Neural cell (in vitro differentiated cells): ENCODE measurements around the gene ENDOD1. TPM values are rescaled to one million over a fixed set of nuclear protein-coding genes. Genes with fewer than 3 reads are reported as not detected.
"Not testable (repeated sequence)": the region's sequence is repeated elsewhere in the genome, so short reads cannot be mapped to it uniquely, and the experiment has no call there.

Experiments
- H2AFZ ChIP-seq: fragments of 200-600, 300-800 bp; sonication (generic), shearing (Covaris generic); 2 replicates; pipeline ENCODE4 v1.6.0; 2014; ENCODE audit warnings: low read depth, mild to moderate bottlenecking, antibody characterized with exemption, low read length, moderate library complexity
- H3F3A ChIP-seq: fragments of 200-600 bp; shearing (Covaris generic); 2 replicates; pipeline ENCODE4 v1.6.1; 2016; ENCODE audit warnings: mild to moderate bottlenecking, moderate library complexity, mixed read lengths, antibody characterized with exemption, low read length; ENCODE audit not compliant: insufficient read depth, poor library complexity, severe bottlenecking
- H3K27ac ChIP-seq: fragments of 200-600, 300-800 bp; sonication (generic), shearing (Covaris generic); 2 replicates; pipeline ENCODE4 v1.5.1; 2014; ENCODE audit warnings: mild to moderate bottlenecking, low read length, moderate library complexity
- H3K27me3 ChIP-seq: fragments of 300-800, 200-600 bp; sonication (generic), shearing (Covaris generic); 2 replicates; pipeline ENCODE4 v1.6.0; 2014; ENCODE audit warnings: mild to moderate bottlenecking, low read depth, low read length, moderate library complexity; ENCODE audit not compliant: insufficient read depth
- H3K36me3 ChIP-seq: fragments of 300-800, 200-600 bp; sonication (generic), shearing (Covaris generic); 2 replicates; pipeline ENCODE4 v1.5.1; 2014; ENCODE audit warnings: mild to moderate bottlenecking, antibody characterized with exemption, low read length, moderate library complexity; ENCODE audit not compliant: insufficient read depth
- H3K4me2 ChIP-seq: fragments of 300-800, 200-600 bp; sonication (generic), shearing (Covaris generic); 2 replicates; pipeline ENCODE4 v1.6.0; 2014; ENCODE audit warnings: mild to moderate bottlenecking, low read length
- H3K4me3 ChIP-seq: fragments of 300-800, 200-600 bp; sonication (generic), shearing (Covaris generic); 2 replicates; pipeline ENCODE4 v1.5.1; 2014; ENCODE audit warnings: mild to moderate bottlenecking, low read length, moderate library complexity
- H3K79me2 ChIP-seq: fragments of 200-600 bp; shearing (Covaris generic); replicated peaks from 2 replicates; pipeline ENCODE4 v1.6.0; 2014; ENCODE audit warnings: mild to moderate bottlenecking, low read length, moderate library complexity; ENCODE audit not compliant: insufficient read depth
- H3K9ac ChIP-seq: fragments of 300-800, 200-600 bp; sonication (generic), shearing (Covaris generic); 2 replicates; pipeline ENCODE4 v1.6.1; 2016; ENCODE audit warnings: mild to moderate bottlenecking, low read length, mixed read lengths
- H3K9me2 ChIP-seq: fragments of 200-600 bp; shearing (Covaris generic); 2 replicates; pipeline ENCODE4 v1.6.1; 2016; ENCODE audit warnings: mild to moderate bottlenecking, low read length, mixed read lengths; ENCODE audit not compliant: insufficient read depth
- H3K9me3 ChIP-seq: fragments of 200-600, 300-800 bp; sonication (generic), shearing (Covaris generic); 2 replicates; pipeline ENCODE4 v1.6.1; 2016; ENCODE audit warnings: mild to moderate bottlenecking, mixed run types, low read length, moderate library complexity, mixed read lengths
- H4K20me1 ChIP-seq: fragments of 200-600 bp; shearing (Covaris generic); 2 replicates; pipeline ENCODE4 v1.6.1; 2016; ENCODE audit warnings: mild to moderate bottlenecking, mixed run types; ENCODE audit not compliant: insufficient read depth
- EZH2 ChIP-seq: fragments of 200-600, 300-800 bp; shearing (Covaris generic), sonication (generic); IDR thresholded peaks from 2 replicates; pipeline ENCODE4 v1.6.1; 2014; ENCODE audit warnings: antibody characterized with exemption, low read length, borderline replicate concordance, mild to moderate bottlenecking; ENCODE audit not compliant: insufficient read depth, poor library complexity, severe bottlenecking
- MXI1 ChIP-seq: fragments of 450-650 bp; conservative IDR thresholded peaks from 2 replicates; pipeline ENCODE4 v1.6.1; 2014; ENCODE audit warnings: antibody characterized with exemption, mild to moderate bottlenecking; ENCODE audit not compliant: poor library complexity, severe bottlenecking
- POLR2AphosphoS5 ChIP-seq: IDR thresholded peaks from 2 replicates; pipeline ENCODE4 v1.6.1; 2012
- RAD21 ChIP-seq: fragments of 450-650 bp; conservative IDR thresholded peaks from 2 replicates; pipeline ENCODE4 v1.6.1; 2014; ENCODE audit warnings: antibody characterized with exemption, mild to moderate bottlenecking, moderate library complexity
- REST ChIP-seq: IDR thresholded peaks from 2 replicates; pipeline ENCODE4 v1.6.1; 2012; ENCODE audit warnings: borderline replicate concordance
- SMC3 ChIP-seq: fragments of 450-650 bp; conservative IDR thresholded peaks from 2 replicates; pipeline ENCODE4 v1.6.1; 2014; ENCODE audit warnings: antibody characterized with exemption, mild to moderate bottlenecking, moderate library complexity; ENCODE audit not compliant: poor library complexity
- polyA plus RNA-seq: library from polyadenylated mRNA; depleted of rRNA; stranded (reverse); fragments of >200 nt; gene quantifications from 2 replicates; pipeline ENCODE4 v1.2.3, GENCODE V29; 2014
- TF ChIP-seq, protein P1 (sequence below): fragments of 450-650 bp; IDR thresholded peaks from 2 replicates; pipeline ENCODE4 v1.5.1; 2014; ENCODE audit warnings: antibody characterized with exemption, mild to moderate bottlenecking, moderate library complexity; ENCODE audit not compliant: poor library complexity, severe bottlenecking

ENDOD1 gene
- polyA plus RNA-seq, 1 donor from 2014 or later: 4.9 TPM

DNA sequence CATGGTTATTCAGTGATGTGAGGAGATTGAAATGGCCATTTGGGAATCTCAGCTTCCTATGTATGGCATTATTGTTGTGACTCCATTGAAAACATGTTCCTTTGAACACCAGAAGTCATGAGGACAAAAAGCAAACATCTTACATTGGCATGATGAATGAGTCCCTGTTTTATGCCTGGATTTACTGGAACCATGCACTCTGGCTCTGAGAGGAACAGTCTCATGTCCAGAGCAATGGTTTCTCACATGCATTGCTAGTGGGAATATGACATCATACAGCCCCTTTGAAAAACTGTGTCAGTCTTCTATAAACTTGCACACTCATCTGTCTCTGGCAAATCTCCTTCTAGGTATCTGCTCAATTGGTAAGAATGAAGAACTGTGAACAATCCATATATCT, 43.8 kb upstream of the ENDOD1 start:
- Histone ChIP-seq H3K36me3 (no peaks in the 10 kb centered on the region), H3K9me3 (no peaks in the 10 kb centered on the region), H3K79me2 (no peaks in the 10 kb centered on the region), H3K4me3 (no peak overlapping the region), H3F3A (no peaks in the 10 kb centered on the region), H3K27me3 (no peaks in the 10 kb centered on the region), H2AFZ (no peak overlapping the region), H3K27ac (no peak overlapping the region), H3K4me2 (no peak overlapping the region), H3K9me2 (no peaks in the 10 kb centered on the region), H3K9ac (no peak overlapping the region), H4K20me1 (no peaks in the 10 kb centered on the region)
- TF ChIP-seq MXI1: no peak
- no peak for TF ChIP-seq SMC3
- TF ChIP-seq RAD21: no peak
- no peak for TF ChIP-seq EZH2

GRCh38 chr11:95049122-95049521, 40.5 kb upstream of the ENDOD1 start, which contains the start of gene KDM4F:
Gene KDM4F (plus strand): TSS chr11:95049422.
- not testable (repeated sequence) for H3K27ac ChIP-seq, H3K4me2 ChIP-seq, H3K9ac ChIP-seq, H2AFZ ChIP-seq, H3K27me3 ChIP-seq, H3K36me3 ChIP-seq, H3K4me3 ChIP-seq, H3F3A ChIP-seq, H3K9me2 ChIP-seq, H3K79me2 ChIP-seq, H3K9me3 ChIP-seq, H4K20me1 ChIP-seq

DNA sequence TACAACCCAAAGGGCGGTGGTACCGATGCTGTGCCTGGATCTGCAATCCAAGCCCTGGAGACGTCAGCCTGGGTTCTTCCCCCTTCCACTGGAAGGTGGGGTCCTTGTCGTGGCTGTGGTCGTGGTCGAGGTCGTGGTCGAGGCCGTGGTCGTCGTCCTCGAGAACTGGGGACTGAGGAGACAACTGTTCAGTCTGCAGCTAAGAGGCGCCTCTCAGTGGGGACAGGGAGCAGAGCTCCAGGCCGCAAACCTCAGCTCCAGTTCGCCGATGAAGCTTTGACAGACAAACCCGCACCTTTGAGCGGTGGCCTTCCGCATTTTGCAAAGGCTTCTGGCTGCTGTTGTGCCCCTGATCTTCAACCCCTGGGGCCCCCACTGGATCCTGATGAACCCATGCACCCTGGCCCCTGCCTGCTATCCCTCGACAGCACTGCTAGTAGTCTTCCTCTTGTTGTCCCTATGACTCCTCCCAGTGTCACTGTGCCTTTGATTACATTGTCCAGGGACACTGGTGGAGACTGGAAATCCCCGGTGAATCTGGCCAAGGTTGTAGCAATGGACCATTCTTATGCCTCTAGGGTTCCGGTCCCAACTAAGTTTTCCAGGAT, 38.9 kb upstream of the ENDOD1 start:
- H3K27me3 ChIP-seq: no peaks in the 10 kb centered on the region
- no peaks in the 10 kb centered on the region for H3K9me2 ChIP-seq
- no peak overlapping the region for H3K27ac ChIP-seq
- no peak overlapping the region for H3K4me3 ChIP-seq
- no peaks in the 10 kb centered on the region for H3K36me3 ChIP-seq
- no peaks in the 10 kb centered on the region for H3K79me2 ChIP-seq
- no peaks in the 10 kb centered on the region for H3F3A ChIP-seq
- H2AFZ ChIP-seq: no peak overlapping the region
- H4K20me1 ChIP-seq: no peaks in the 10 kb centered on the region
- H3K9ac ChIP-seq: no peak overlapping the region
- no peaks in the 10 kb centered on the region for H3K9me3 ChIP-seq
- TF ChIP-seq, protein P1, sequence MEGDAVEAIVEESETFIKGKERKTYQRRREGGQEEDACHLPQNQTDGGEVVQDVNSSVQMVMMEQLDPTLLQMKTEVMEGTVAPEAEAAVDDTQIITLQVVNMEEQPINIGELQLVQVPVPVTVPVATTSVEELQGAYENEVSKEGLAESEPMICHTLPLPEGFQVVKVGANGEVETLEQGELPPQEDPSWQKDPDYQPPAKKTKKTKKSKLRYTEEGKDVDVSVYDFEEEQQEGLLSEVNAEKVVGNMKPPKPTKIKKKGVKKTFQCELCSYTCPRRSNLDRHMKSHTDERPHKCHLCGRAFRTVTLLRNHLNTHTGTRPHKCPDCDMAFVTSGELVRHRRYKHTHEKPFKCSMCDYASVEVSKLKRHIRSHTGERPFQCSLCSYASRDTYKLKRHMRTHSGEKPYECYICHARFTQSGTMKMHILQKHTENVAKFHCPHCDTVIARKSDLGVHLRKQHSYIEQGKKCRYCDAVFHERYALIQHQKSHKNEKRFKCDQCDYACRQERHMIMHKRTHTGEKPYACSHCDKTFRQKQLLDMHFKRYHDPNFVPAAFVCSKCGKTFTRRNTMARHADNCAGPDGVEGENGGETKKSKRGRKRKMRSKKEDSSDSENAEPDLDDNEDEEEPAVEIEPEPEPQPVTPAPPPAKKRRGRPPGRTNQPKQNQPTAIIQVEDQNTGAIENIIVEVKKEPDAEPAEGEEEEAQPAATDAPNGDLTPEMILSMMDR: no peak
- no peak for TF ChIP-seq REST
- no peak for TF ChIP-seq RAD21
- no peak for TF ChIP-seq MXI1
- TF ChIP-seq POLR2AphosphoS5: no peak
- H3K4me2 ChIP-seq: no peak overlapping the region
